Neutrophil (primary cell): ENCODE data around the gene GCLM.
"Not testable (repeated sequence)": the region's sequence is repeated elsewhere in the genome, so short reads cannot be mapped to it uniquely, and the experiment has no call there.

Experiments used
- H3K27ac ChIP-seq: fragments of 200-600 bp; sonication (generic); 2 replicates; pipeline ENCODE4 v1.5.1; 2016; ENCODE audit warnings: mild to moderate bottlenecking, moderate library complexity
- H3K27me3 ChIP-seq: fragments of 200-600 bp; sonication (generic); 2 replicates; pipeline ENCODE4 v1.6.0; 2016; ENCODE audit warnings: mild to moderate bottlenecking
- H3K36me3 ChIP-seq: fragments of 200-600 bp; sonication (generic); 2 replicates; pipeline ENCODE4 v1.5.1; 2017
- H3K4me1 ChIP-seq, 2 experiments: fragments of 200-600 bp in 1 of 2; sonication (generic) in 1 of 2; 1 replicate in 1 of 2; 2 replicates in 1 of 2; pipeline versions ENCODE4 v1.5.1 to v1.6.1; 2013 to 2016; ENCODE audit warnings: low read depth in 1 of 2, low read length in 1 of 2, mild to moderate bottlenecking in 1 of 2, moderate library complexity in 1 of 2; ENCODE audit not compliant: control insufficient read depth in 1 of 2, insufficient read depth in 1 of 2
- H3K4me3 ChIP-seq, 2 experiments: fragments of 200-600 bp in 1 of 2; sonication (generic) in 1 of 2; 1 replicate in 1 of 2; 2 replicates in 1 of 2; pipeline ENCODE4 v1.5.1; 2013 to 2016; ENCODE audit warnings: low read depth in 1 of 2, low read length in 1 of 2, mild to moderate bottlenecking in 1 of 2, moderate library complexity in 1 of 2
- H3K9me3 ChIP-seq: fragments of 200-600 bp; sonication (generic); 2 replicates; pipeline ENCODE4 v1.5.1; 2016
- TF ChIP-seq, protein P1 (sequence below): fragments of 200-600 bp; sonication (generic); IDR thresholded peaks from 2 replicates; pipeline ENCODE4 v1.5.1; 2016; ENCODE audit warnings: antibody characterized with exemption

The GCLM gene

DNA sequence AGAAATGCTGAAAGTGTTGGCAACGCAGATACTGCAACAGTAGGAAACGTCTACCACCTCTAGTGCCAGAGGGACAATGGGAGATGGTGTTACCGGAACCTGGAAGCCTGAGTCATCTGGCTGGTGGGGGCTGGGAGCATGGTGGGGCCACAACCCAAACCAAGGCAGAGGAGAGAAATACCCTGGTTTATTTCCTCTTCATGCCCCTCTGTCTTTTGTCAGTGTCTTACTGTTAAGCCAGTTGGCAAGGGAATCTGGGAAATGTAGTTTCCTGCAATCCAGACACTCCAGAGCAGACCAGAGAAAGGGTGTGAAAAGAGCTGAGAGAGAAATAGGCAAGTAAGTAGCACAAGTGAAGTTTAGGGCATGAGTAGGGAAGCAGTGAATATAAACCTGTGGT, 45.1 kb downstream of the GCLM start:
- peaks cover 33% of the 10 kb centered on the region for H3K27me3 ChIP-seq
- no peaks in the 10 kb centered on the region for H3K4me1 ChIP-seq
- H3K4me3 ChIP-seq: no peak overlapping the region
- no peak overlapping the region for H3K27ac ChIP-seq
- no peaks in the 10 kb centered on the region for H3K9me3 ChIP-seq
- H3K36me3 ChIP-seq: peaks cover 15% of the 10 kb centered on the region
- TF ChIP-seq, protein P1, sequence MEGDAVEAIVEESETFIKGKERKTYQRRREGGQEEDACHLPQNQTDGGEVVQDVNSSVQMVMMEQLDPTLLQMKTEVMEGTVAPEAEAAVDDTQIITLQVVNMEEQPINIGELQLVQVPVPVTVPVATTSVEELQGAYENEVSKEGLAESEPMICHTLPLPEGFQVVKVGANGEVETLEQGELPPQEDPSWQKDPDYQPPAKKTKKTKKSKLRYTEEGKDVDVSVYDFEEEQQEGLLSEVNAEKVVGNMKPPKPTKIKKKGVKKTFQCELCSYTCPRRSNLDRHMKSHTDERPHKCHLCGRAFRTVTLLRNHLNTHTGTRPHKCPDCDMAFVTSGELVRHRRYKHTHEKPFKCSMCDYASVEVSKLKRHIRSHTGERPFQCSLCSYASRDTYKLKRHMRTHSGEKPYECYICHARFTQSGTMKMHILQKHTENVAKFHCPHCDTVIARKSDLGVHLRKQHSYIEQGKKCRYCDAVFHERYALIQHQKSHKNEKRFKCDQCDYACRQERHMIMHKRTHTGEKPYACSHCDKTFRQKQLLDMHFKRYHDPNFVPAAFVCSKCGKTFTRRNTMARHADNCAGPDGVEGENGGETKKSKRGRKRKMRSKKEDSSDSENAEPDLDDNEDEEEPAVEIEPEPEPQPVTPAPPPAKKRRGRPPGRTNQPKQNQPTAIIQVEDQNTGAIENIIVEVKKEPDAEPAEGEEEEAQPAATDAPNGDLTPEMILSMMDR: no peak

GRCh38 chr1:93857653-93858052, 51.6 kb downstream of the GCLM start:
- H3K4me3 ChIP-seq, H3K4me1 ChIP-seq, H3K9me3 ChIP-seq, H3K27me3 ChIP-seq, H3K27ac ChIP-seq, H3K36me3 ChIP-seq: not testable (repeated sequence)

GRCh38 chr1:93855983-93856382, 53.2 kb downstream of the GCLM start:
- not testable (repeated sequence) for H3K9me3 ChIP-seq, H3K4me1 ChIP-seq, H3K4me3 ChIP-seq, H3K27me3 ChIP-seq, H3K36me3 ChIP-seq, H3K27ac ChIP-seq

GRCh38 chr1:93853940-93854339, 55.3 kb downstream of the GCLM start:
- Histone ChIP-seq H3K27ac (no peak overlapping the region), H3K4me3 (no peak overlapping the region), H3K36me3 (no peaks in the 10 kb centered on the region), H3K27me3 (peaks cover 4% of the 10 kb centered on the region), H3K4me1 (no peaks in the 10 kb centered on the region), H3K9me3 (no peaks in the 10 kb centered on the region)
- TF ChIP-seq, protein P1: no peak

DNA sequence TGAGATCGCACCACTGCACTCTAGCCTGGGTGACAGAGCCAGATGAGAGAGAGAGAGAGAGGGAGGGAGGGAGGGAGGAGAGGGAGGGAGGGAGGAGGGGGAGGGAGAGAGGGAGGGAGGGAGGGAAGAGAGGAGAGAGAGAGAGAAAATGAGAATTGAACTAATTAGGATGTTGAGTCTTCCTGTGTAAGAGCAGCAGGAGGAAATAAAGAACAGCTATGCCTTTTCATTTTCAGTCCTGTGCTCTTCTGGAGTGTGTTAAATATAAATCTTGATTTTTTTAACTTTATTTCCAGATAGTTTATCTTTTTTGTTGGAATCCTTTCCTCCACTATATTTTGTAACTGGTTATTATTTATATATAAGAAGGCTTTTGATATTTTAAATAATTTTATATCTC, 57.4 kb downstream of the GCLM start:
- H3K36me3 ChIP-seq: no peaks in the 10 kb centered on the region
- H3K27me3 ChIP-seq: peaks cover 22% of the 10 kb centered on the region
- H3K4me1 ChIP-seq: peaks cover 9 to 11% of the 10 kb centered on the region in 2 experiments
- no peak overlapping the region for H3K4me3 ChIP-seq
- H3K9me3 ChIP-seq: no peaks in the 10 kb centered on the region
- TF ChIP-seq, protein P1: no peak
- no peak overlapping the region for H3K27ac ChIP-seq

- no peaks in the 10 kb centered on the region for H3K36me3 ChIP-seq
- no peak overlapping the region for H3K27ac ChIP-seq
- H3K27me3 ChIP-seq: peaks cover 27% of the 10 kb centered on the region
- H3K9me3 ChIP-seq: no peaks in the 10 kb centered on the region
- H3K4me1 ChIP-seq: peaks cover 13 to 16% of the 10 kb centered on the region in 2 experiments
- H3K4me3 ChIP-seq: no peak overlapping the region
- TF ChIP-seq, protein P1: no peak
Measured at GRCh38 chr1:93851327-93851712, 57.9 kb downstream of the GCLM start.
